HG02840 (cell line): ENCODE data around the gene RNF113B.

Experiments
- ATAC-seq: cut with Tn5 transposase; IDR thresholded peaks from one replicate; pipeline ENCODE4 v1.9.1; 2021; ENCODE audit warnings: mild to moderate bottlenecking, moderate library complexity, moderate number of reproducible peaks; ENCODE audit not compliant: unreplicated experiment, low FRiP score

RNF113B gene

DNA sequence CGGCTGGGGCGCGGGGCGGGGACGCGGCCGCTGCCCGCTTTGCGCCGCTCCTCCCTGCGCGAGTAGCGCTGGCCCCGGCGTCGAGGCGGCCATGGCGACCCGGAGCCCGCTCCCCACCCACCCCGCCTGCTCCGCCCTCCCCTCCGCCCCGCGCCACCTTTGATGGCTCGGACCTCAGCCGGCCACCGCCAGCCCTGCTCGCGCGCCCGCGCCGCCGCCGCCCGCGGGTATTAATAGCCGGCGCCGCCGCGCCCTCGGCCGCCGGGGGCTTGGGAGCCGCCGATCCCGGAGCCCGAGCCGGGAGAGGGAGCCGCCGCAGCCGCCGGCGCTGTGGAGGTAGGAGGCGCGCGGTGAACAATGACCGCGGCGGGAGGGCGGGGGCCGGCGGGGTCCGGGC lies 33.9 kb downstream of the RNF113B start:
- peak; percentile 13 for ATAC-seq

DNA sequence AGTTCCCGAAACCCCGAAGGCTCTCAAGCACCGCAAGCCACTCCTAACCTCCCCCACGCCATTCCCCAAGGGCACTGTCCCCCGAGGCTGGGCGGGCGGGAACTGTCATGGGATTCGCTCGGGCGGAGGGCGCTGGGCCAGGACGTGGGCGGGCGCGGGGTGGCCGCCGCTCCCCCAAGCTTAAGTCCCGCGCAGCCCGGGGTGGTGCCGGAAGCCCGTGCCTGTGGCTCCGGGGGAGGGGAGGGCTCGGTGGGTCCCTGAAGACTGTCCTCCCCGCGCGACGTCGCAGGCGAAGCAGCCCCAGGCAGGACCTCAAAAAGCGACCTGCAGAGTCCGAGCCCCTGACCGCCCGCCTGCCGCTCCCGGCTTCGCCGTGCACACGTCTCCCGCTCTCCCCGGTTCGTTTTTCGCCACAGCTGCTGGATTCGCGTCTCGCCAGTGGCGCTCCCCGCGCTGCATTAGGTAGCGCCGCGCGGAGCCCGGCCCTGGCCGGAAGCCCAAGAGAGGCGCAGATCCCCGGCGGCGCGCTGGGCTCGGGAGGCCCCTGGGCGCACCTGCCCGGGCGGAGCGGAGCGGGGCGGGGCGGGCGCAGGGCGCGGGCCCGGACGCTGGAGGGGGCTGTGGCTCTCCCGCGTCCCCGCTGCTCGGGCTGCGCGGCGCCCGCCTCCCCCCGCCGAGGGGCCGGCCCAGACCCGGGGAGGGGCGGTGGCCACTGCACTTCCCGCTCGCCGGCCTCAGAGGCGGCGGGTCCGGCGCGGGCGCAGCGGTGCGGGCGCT lies 34.5 kb downstream of the RNF113B start, which contains the start of gene FARP1:
Gene FARP1, plus strand, starts transcription at position 715 of the 777 bp plus-strand sequence. CDS start 70,149 bp downstream, outside the sequence.
- ATAC-seq, result peak; percentile 57

GRCh38 chr13:98141509-98142379 lies 35.3 kb downstream of the RNF113B start:
- ATAC-seq, result no peak

- ATAC-seq, result no peak
Observed at GRCh38 chr13:98141091-98141490, 36.0 kb downstream of the RNF113B start.

- ATAC-seq, result no peak
Observed at GRCh38 chr13:98134901-98135300, 42.2 kb downstream of the RNF113B start.

DNA sequence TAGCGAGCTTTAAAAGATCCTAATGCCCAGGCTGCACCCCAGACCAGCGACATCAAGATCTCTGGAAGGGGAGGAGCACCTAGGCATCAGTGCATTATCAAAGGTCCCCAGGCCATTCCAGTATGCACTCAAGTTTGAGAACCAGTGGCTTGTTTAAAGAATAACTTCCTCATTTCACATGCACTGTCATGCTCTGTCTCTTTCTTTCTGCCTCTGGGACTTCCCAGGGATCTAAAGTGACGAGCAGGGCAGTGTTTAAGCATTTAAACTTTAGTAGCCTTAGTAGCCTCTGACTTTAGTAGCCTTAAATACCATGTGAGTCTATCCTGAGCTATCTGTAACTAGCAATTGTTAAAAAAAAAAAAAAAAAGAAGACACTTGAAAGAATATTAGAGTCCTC lies 43.1 kb downstream of the RNF113B start:
- peak; percentile 67 for ATAC-seq

DNA sequence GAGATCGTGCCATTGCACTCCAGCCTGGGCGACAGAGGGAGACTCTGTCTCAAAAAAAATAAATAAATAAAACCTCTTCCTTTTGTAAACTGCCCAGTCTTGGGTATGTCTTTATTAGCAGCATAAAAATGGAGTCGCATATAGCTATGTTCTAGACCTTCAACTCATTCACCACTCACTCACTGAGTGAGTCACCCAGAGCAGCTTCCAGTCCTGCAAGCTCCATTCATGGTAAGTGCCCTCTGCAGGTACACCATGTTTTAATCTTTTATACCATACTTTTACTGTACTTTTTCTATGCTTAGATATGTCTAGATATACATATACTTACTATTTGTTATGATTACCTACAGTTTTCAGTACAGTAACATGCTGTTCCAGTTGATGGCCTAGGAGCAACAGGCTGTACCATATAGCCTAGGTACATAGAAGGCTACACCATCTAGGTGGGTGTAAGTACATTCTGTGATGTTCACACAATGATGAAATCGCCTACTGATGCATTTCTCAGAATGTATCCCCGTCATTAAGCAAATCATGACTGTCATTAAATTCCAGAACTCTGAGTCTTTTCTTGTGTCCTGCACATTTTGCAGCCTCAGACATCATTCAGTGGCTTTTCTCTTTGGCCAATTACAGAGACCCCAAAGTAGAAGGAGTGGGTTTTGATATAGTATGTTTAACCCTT lies 47.9 kb downstream of the RNF113B start:
- no peak for ATAC-seq
